ENCODE data around the gene ALB. TPM values are rescaled to one million over a fixed set of nuclear protein-coding genes. Genes with fewer than 3 reads are reported as not detected.

Gene ALB
- polyA plus RNA-seq, 3 donors, result not detected

GRCh38 chr4:73426666-73427065 is 22.6 kb downstream of the ALB start:
- no peak overlapping the region for H3K9ac ChIP-seq (ENCODE audit: insufficient read depth, low read length, poor library complexity, severe bottlenecking)
- no peaks in the 10 kb centered on the region for H3K9me3 ChIP-seq (replicated peaks in 1 of 2; ENCODE audit: control insufficient read depth in 1 of 2, insufficient read depth in 1 of 2, low read length in 2 of 2)
- no peak for TF ChIP-seq CTCF (IDR thresholded peaks at IDR 0.05)
- H3K9me3 Mint-ChIP-seq, result peaks cover 0 to 3% (median 0%) of the 10 kb centered on the region in 7 donors
- H3K27me3 Mint-ChIP-seq (ENCODE audit: low read depth in 3 of 3), result peaks cover 0 to 2% (median 0%) of the 10 kb centered on the region in 3 donors
- no peak for DNase-seq
- H3K27ac ChIP-seq (ENCODE audit: low read depth in 1 of 2, low read length in 2 of 2), result no peak overlapping the region
- intact Hi-C loops (cut with micrococcal nuclease), result no loop called here
- H3K27ac Mint-ChIP-seq, result no peak overlapping the region
- H3K4me2 ChIP-seq (replicated peaks; ENCODE audit: extremely low read depth, low read length, poor library complexity, severe bottlenecking), result no peak overlapping the region
- no peaks in the 10 kb centered on the region for H3K36me3 Mint-ChIP-seq
- H4K20me1 ChIP-seq (ENCODE audit: insufficient read depth, low read length), result no peaks in the 10 kb centered on the region
- H3K79me2 ChIP-seq (ENCODE audit: insufficient read depth, low read length), result no peaks in the 10 kb centered on the region
- H2AFZ ChIP-seq (ENCODE audit: insufficient read depth, low read depth, low read length, poor library complexity, severe bottlenecking), result no peak overlapping the region
- H3K36me3 ChIP-seq (replicated peaks in 1 of 2; ENCODE audit: control insufficient read depth in 1 of 2, insufficient read depth in 2 of 2, low read length in 2 of 2), result no peaks in the 10 kb centered on the region
- 80% methylated on average over 1 of the region's 3 CpGs for WGBS (ENCODE audit: insufficient coverage)
- no peaks in the 10 kb centered on the region for H3K4me1 ChIP-seq (ENCODE audit: control insufficient read depth in 1 of 2, insufficient read depth in 2 of 2, low read length in 2 of 2)
- H3K27me3 ChIP-seq (ENCODE audit: control insufficient read depth in 2 of 2, insufficient read depth in 2 of 2, low read length in 2 of 2), result no peaks in the 10 kb centered on the region
- H3K4me3 ChIP-seq (replicated peaks in 1 of 3; ENCODE audit: low read depth in 2 of 3, low read length in 3 of 3), result no peak overlapping the region
- H3K4me3 Mint-ChIP-seq, result no peak overlapping the region
- H3K4me1 Mint-ChIP-seq, result no peaks in the 10 kb centered on the region

- no peaks in the 10 kb centered on the region for H3K79me2 ChIP-seq (ENCODE audit: insufficient read depth, low read length)
- no CpG with 5 or more reads among the region's 2 CpGs for WGBS (ENCODE audit: insufficient coverage)
- H3K4me1 Mint-ChIP-seq, result no peaks in the 10 kb centered on the region
- no peak for TF ChIP-seq CTCF (IDR thresholded peaks at IDR 0.05)
- no peaks in the 10 kb centered on the region for H3K27me3 ChIP-seq (ENCODE audit: control insufficient read depth in 2 of 2, insufficient read depth in 2 of 2, low read length in 2 of 2)
- H3K4me3 Mint-ChIP-seq, result no peak overlapping the region
- H3K27ac ChIP-seq (ENCODE audit: low read depth in 1 of 2, low read length in 2 of 2), result no peak overlapping the region
- peaks cover 0 to under 1% (median 0%) of the 10 kb centered on the region in 7 donors for H3K9me3 Mint-ChIP-seq
- DNase-seq, result no peak
- H4K20me1 ChIP-seq (ENCODE audit: insufficient read depth, low read length), result no peaks in the 10 kb centered on the region
- H3K4me1 ChIP-seq (ENCODE audit: control insufficient read depth in 1 of 2, insufficient read depth in 2 of 2, low read length in 2 of 2), result no peaks in the 10 kb centered on the region
- no peaks in the 10 kb centered on the region for H3K36me3 Mint-ChIP-seq
- intact Hi-C loops (cut with micrococcal nuclease), result no loop called here
- no peaks in the 10 kb centered on the region for H3K9me3 ChIP-seq (replicated peaks in 1 of 2; ENCODE audit: control insufficient read depth in 1 of 2, insufficient read depth in 1 of 2, low read length in 2 of 2)
- H3K4me2 ChIP-seq (replicated peaks; ENCODE audit: extremely low read depth, low read length, poor library complexity, severe bottlenecking), result no peak overlapping the region
- H3K9ac ChIP-seq (ENCODE audit: insufficient read depth, low read length, poor library complexity, severe bottlenecking), result no peak overlapping the region
- peaks cover 0 to 2% (median 0%) of the 10 kb centered on the region in 3 donors for H3K27me3 Mint-ChIP-seq (ENCODE audit: low read depth in 3 of 3)
- H2AFZ ChIP-seq (ENCODE audit: insufficient read depth, low read depth, low read length, poor library complexity, severe bottlenecking), result no peak overlapping the region
- H3K27ac Mint-ChIP-seq, result no peak overlapping the region
- H3K36me3 ChIP-seq (replicated peaks in 1 of 2; ENCODE audit: control insufficient read depth in 1 of 2, insufficient read depth in 2 of 2, low read length in 2 of 2), result no peaks in the 10 kb centered on the region
- H3K4me3 ChIP-seq (replicated peaks in 1 of 3; ENCODE audit: low read depth in 2 of 3, low read length in 3 of 3), result no peak overlapping the region
Measured at GRCh38 chr4:73429118-73429517, 25.0 kb downstream of the ALB start.
